ENCODE measurements around the gene SMYD3.

Gene SMYD3

DNA sequence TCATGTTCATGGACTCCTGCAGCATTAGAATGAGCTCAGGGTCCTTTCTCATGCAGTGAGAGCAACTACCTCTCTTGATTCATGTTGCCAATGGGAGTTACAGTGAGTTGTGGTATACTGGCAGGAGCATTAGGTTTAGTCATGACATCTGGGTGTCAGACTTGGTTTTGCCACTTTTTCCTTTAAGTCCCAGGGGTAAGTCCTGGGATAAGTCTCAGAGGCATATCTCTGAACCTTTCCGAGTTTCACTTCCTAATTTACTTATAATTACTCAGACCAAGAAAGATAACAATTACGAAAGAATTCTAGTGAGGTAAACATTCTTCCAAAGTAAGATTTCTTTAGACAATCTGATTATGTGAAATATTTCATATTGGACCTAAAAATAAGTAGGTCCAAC is 606.0 kb downstream of the SMYD3 start:
- H3K79me2 ChIP-seq (ENCODE audit: insufficient read depth, low read length): no peaks in the 10 kb centered on the region
- TF ChIP-seq, protein P1, sequence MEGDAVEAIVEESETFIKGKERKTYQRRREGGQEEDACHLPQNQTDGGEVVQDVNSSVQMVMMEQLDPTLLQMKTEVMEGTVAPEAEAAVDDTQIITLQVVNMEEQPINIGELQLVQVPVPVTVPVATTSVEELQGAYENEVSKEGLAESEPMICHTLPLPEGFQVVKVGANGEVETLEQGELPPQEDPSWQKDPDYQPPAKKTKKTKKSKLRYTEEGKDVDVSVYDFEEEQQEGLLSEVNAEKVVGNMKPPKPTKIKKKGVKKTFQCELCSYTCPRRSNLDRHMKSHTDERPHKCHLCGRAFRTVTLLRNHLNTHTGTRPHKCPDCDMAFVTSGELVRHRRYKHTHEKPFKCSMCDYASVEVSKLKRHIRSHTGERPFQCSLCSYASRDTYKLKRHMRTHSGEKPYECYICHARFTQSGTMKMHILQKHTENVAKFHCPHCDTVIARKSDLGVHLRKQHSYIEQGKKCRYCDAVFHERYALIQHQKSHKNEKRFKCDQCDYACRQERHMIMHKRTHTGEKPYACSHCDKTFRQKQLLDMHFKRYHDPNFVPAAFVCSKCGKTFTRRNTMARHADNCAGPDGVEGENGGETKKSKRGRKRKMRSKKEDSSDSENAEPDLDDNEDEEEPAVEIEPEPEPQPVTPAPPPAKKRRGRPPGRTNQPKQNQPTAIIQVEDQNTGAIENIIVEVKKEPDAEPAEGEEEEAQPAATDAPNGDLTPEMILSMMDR (IDR thresholded peaks at IDR 0.05; ENCODE audit: insufficient read depth, low read length, poor library complexity, severe bottlenecking): no peak

DNA sequence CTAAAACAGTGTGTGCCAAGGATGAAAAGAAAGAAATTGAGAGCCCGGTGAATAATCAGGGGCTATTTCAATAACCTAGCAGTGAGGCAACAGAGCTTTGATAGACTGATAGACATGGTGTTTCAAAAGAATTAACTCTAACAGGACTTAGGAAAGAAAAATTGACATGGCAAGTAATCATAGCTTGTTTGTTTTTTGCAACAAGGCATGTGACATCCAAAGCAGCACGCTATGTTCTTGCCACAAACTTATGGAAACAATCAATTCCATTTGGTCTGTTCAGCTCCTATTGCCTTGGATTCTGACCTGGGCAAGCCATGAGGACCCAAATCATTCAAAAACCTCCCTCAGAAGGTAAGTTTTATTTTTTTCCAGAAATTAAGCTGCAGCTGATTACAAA is 608.5 kb downstream of the SMYD3 start:
- Histone ChIP-seq H3K79me2 (ENCODE audit: insufficient read depth, low read length) (no peaks in the 10 kb centered on the region), H4K20me1 (ENCODE audit: low read depth, low read length) (no peaks in the 10 kb centered on the region), H3K36me3 (ENCODE audit: low read length) (no peaks in the 10 kb centered on the region), H3F3A (ENCODE audit: insufficient read depth) (no peaks in the 10 kb centered on the region), H3K9me3 (ENCODE audit: insufficient read depth, low read length) (no peaks in the 10 kb centered on the region), H3K4me3 (ENCODE audit: insufficient read depth, low read length, poor library complexity, severe bottlenecking) (no peak overlapping the region), H3K9me2 (replicated peaks; ENCODE audit: insufficient read depth, low read length) (no peaks in the 10 kb centered on the region), H3K9ac (ENCODE audit: low read length) (no peak overlapping the region), H3K27ac (ENCODE audit: low read depth, low read length) (no peak overlapping the region), H3K4me2 (ENCODE audit: low read depth, low read length, poor library complexity, severe bottlenecking) (no peak overlapping the region), H3K27me3 (ENCODE audit: low read length) (no peaks in the 10 kb centered on the region), H2AFZ (ENCODE audit: low read depth, low read length, severe bottlenecking) (no peak overlapping the region)
- TF ChIP-seq EZH2phosphoT487 (conservative IDR thresholded peaks at IDR 0.05; ENCODE audit: low read length): no peak
- TF ChIP-seq, protein P1 (IDR thresholded peaks at IDR 0.05; ENCODE audit: insufficient read depth, low read length, poor library complexity, severe bottlenecking): no peak

More for the DNA sequence above, 606.0 kb downstream of the SMYD3 start:
- H3K36me3 ChIP-seq (ENCODE audit: low read length): no peaks in the 10 kb centered on the region
- no peaks in the 10 kb centered on the region for H3K9me3 ChIP-seq (ENCODE audit: insufficient read depth, low read length)
- H4K20me1 ChIP-seq (ENCODE audit: low read depth, low read length): no peaks in the 10 kb centered on the region
- no peak overlapping the region for H3K27ac ChIP-seq (ENCODE audit: low read depth, low read length)
- H3K4me3 ChIP-seq (ENCODE audit: insufficient read depth, low read length, poor library complexity, severe bottlenecking): no peak overlapping the region
- no peak overlapping the region for H3K4me2 ChIP-seq (ENCODE audit: low read depth, low read length, poor library complexity, severe bottlenecking)
- H3K27me3 ChIP-seq (ENCODE audit: low read length): no peaks in the 10 kb centered on the region
- H3K9me2 ChIP-seq (replicated peaks; ENCODE audit: insufficient read depth, low read length): no peaks in the 10 kb centered on the region
- H2AFZ ChIP-seq (ENCODE audit: low read depth, low read length, severe bottlenecking): no peak overlapping the region
- H3F3A ChIP-seq (ENCODE audit: insufficient read depth): no peaks in the 10 kb centered on the region
- H3K9ac ChIP-seq (ENCODE audit: low read length): no peak overlapping the region

DNA sequence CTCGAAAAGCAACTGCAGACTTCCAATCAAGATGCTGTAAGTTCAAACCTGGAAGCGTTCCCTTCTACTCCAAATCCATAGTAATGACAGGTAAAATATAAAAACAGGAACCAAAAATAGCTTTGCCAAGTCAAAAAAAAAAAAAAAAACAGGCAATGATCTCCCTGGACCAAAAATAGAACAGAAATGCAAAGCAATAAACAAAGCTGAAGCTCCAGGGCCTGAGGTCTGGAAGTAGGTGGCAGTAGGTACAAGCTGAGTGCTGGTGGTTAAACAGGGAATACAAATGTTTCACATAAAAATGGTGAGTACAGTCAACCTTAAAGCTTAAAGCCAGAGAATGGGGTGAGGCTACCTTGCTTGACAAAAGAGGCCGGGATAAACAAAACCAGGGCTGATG is 610.8 kb downstream of the SMYD3 start:
- no peak overlapping the region for H3K9ac ChIP-seq (ENCODE audit: low read length)
- TF ChIP-seq, protein P1 (IDR thresholded peaks at IDR 0.05; ENCODE audit: insufficient read depth, low read length, poor library complexity, severe bottlenecking): no peak
- no peak for TF ChIP-seq EZH2phosphoT487 (conservative IDR thresholded peaks at IDR 0.05; ENCODE audit: low read length)
- peaks cover 4% of the 10 kb centered on the region; the same call in 1 of the 2 replicates for H3K36me3 ChIP-seq (ENCODE audit: low read length)
- H3K9me3 ChIP-seq (ENCODE audit: insufficient read depth, low read length): no peaks in the 10 kb centered on the region
- no peaks in the 10 kb centered on the region for H4K20me1 ChIP-seq (ENCODE audit: low read depth, low read length)
- H3K27ac ChIP-seq (ENCODE audit: low read depth, low read length): no peak overlapping the region
- H3K4me2 ChIP-seq (ENCODE audit: low read depth, low read length, poor library complexity, severe bottlenecking): no peak overlapping the region
- no peaks in the 10 kb centered on the region for H3K27me3 ChIP-seq (ENCODE audit: low read length)
- no peaks in the 10 kb centered on the region for H3K79me2 ChIP-seq (ENCODE audit: insufficient read depth, low read length)
- no peaks in the 10 kb centered on the region for H3K9me2 ChIP-seq (replicated peaks; ENCODE audit: insufficient read depth, low read length)
- no peaks in the 10 kb centered on the region for H3F3A ChIP-seq (ENCODE audit: insufficient read depth)
- no peak overlapping the region for H3K4me3 ChIP-seq (ENCODE audit: insufficient read depth, low read length, poor library complexity, severe bottlenecking)
- no peak overlapping the region for H2AFZ ChIP-seq (ENCODE audit: low read depth, low read length, severe bottlenecking)
